K562 (cell line): ENCODE measurements around the gene FAR1. TPM values are rescaled to one million over a fixed set of nuclear protein-coding genes. Genes with fewer than 3 reads are reported as not detected.
A peak's percentile ranks its signal among the peaks of the same experiment; 100 is the strongest.

Experiments
- ATAC-seq: fragments of 200-7000 bp; cut with Tn5 transposase; 3 replicates; pipeline ENCODE4 v1.9.1; 2020; ENCODE audit warnings: moderate library complexity
- BruUV-seq: library from RNA; stranded (reverse); fragments of 400-500 nt; replicated peaks from 2 replicates; lab custom pipeline; 2021; lab: Mats Ljungman, UMichigan
- CTCF ChIA-PET: fragments of 300-600 bp; formaldehyde crosslinking; extraction: SDS; loops from one replicate; lab custom pipeline; 2021; ENCODE audit warnings: low intra/inter-chr PET ratio; lab: Yijun Ruan, JAX
- POLR2A ChIA-PET: fragments of 300-600, 350-650 bp; sonication (Branson Sonifier 250); formaldehyde crosslinking; extraction: SDS; loops from one replicate; lab custom pipeline; 2021; ENCODE audit warnings: antibody characterized with exemption, inconsistent platforms; lab: Yijun Ruan, JAX
- DNase-seq, 4 experiments: peaks; one replicate each; pipeline versions ENCODE4 v3.0.0 to v3.0.0-alpha.2; 2011 to 2018; ENCODE audit warnings: low spot score in 3 of 4, mixed read lengths in 3 of 4; ENCODE audit errors: extremely low read depth in 1 of 4
- FAIRE-seq: peaks from 2 replicates; lab custom pipeline; 2011; peaks lifted over from hg19 to GRCh38; lab: Jason Lieb, UNC
- H2AFZ ChIP-seq: 2 replicates; pipeline ENCODE4 v1.6.0; 2011; ENCODE audit warnings: low read depth, low read length, control low read depth, inconsistent platforms
- H3K27ac ChIP-seq: fragments of 200-600 bp; 3 replicates; pipeline ENCODE4 v1.8.0; 2011; ENCODE audit warnings: low read depth, mild to moderate bottlenecking, control low read depth, inconsistent platforms, low read length, moderate library complexity, mixed read lengths; ENCODE audit errors: extremely low read depth
- H3K27me3 ChIP-seq, 2 experiments: fragments of 300-600 bp in 1 of 2; 2 replicates in 1 of 2; 3 replicates in 1 of 2; pipeline versions ENCODE4 v1.6.0 to v1.8.0; 2011; ENCODE audit warnings: inconsistent platforms in 2 of 2, low read length in 2 of 2, mild to moderate bottlenecking in 1 of 2, mixed read lengths in 1 of 2, moderate library complexity in 1 of 2; ENCODE audit not compliant: control insufficient read depth in 2 of 2, insufficient read depth in 2 of 2
- H3K36me3 ChIP-seq: fragments of 300-600 bp; 3 replicates; pipeline ENCODE4 v1.8.0; 2011; ENCODE audit warnings: mild to moderate bottlenecking, low read length, inconsistent platforms; ENCODE audit not compliant: control insufficient read depth, insufficient read depth
- H3K4me1 ChIP-seq, 2 experiments: fragments of 200-600 bp in 1 of 2; replicated peaks in 1 of 2; 2 replicates in 1 of 2; 3 replicates in 1 of 2; pipeline versions ENCODE4 v1.5.1 to v1.8.0; 2011; ENCODE audit warnings: inconsistent platforms in 2 of 2, low read length in 2 of 2, mild to moderate bottlenecking in 1 of 2, mixed read lengths in 1 of 2, moderate library complexity in 1 of 2; ENCODE audit not compliant: control insufficient read depth in 2 of 2, insufficient read depth in 2 of 2
- H3K4me2 ChIP-seq: 2 replicates; pipeline ENCODE4 v1.6.1; 2011; ENCODE audit warnings: low read length, control low read depth, inconsistent platforms, mixed read lengths; ENCODE audit not compliant: insufficient read depth
- H3K4me3 ChIP-seq: fragments of 200-600 bp; sonication (generic), shearing (Covaris generic); 2 replicates; pipeline ENCODE4 v1.5.1; 2016; ENCODE audit warnings: control low read depth, inconsistent platforms
- H3K79me2 ChIP-seq: fragments of 200-600 bp; 3 replicates; pipeline ENCODE4 v1.8.0; 2011; ENCODE audit warnings: low read length, inconsistent platforms; ENCODE audit not compliant: control insufficient read depth, insufficient read depth
- H3K9ac ChIP-seq, 2 experiments: 2 replicates each; pipeline versions ENCODE4 v1.6.0 to v1.6.1; 2011; ENCODE audit warnings: low read depth in 2 of 2, low read length in 2 of 2, control low read depth in 1 of 2, inconsistent platforms in 1 of 2, mild to moderate bottlenecking in 1 of 2, mixed read lengths in 1 of 2; ENCODE audit not compliant: insufficient read depth in 1 of 2
- H3K9me1 ChIP-seq: one replicate; pipeline ENCODE4 v1.6.0; 2011; ENCODE audit warnings: inconsistent platforms, mild to moderate bottlenecking, low read length, moderate library complexity; ENCODE audit not compliant: control insufficient read depth, insufficient read depth
- H3K9me3 ChIP-seq: replicated peaks from 2 replicates; pipeline ENCODE4 v1.5.1; 2011; ENCODE audit warnings: low read depth, low read length, inconsistent platforms; ENCODE audit not compliant: control insufficient read depth, insufficient read depth
- H4K20me1 ChIP-seq: replicated peaks from 2 replicates; pipeline ENCODE4 v1.6.1; 2011; ENCODE audit warnings: low read length, inconsistent platforms, mixed read lengths; ENCODE audit not compliant: control insufficient read depth, insufficient read depth
- FOSL1 ChIP-seq: fragments of 200-800 bp; sonication (Bioruptor generic); conservative IDR thresholded peaks from 2 replicates; pipeline ENCODE4 v1.6.1; 2016; ENCODE audit warnings: missing genetic modification characterization, missing compliant biosample characterization
- GTF2F1 ChIP-seq: IDR thresholded peaks from 2 replicates; pipeline ENCODE4 v1.6.1; 2011; ENCODE audit warnings: low read depth, low read length, improper control_type of control experiment
- JUND ChIP-seq, 2 experiments: IDR thresholded peaks; 2 replicates in 1 of 2; 3 replicates in 1 of 2; pipeline ENCODE4 v1.6.1; 2011; ENCODE audit warnings: borderline replicate concordance in 2 of 2, low read depth in 2 of 2, low read length in 2 of 2, improper control_type of control experiment in 1 of 2, missing biosample characterization in 1 of 2, missing genetic modification characterization in 1 of 2, missing genetic modification reagents in 1 of 2
- ZBTB33 ChIP-seq: sonication (generic); formaldehyde crosslinking; IDR thresholded peaks from 2 replicates; pipeline ENCODE4 v1.8.1; 2023; ENCODE audit warnings: mild to moderate bottlenecking, missing genetic modification reagents
- WGBS: fragments of 100-300 bp; shearing (Covaris generic); methylation state at CpG from one replicate; pipeline ENCODE4 v1.1.6; 2016; ENCODE audit warnings: low coverage, mixed read lengths; ENCODE audit not compliant: insufficient coverage; ENCODE audit errors: missing lambda C conversion rate; 5-methylcytosine and 5-hydroxymethylcytosine counted together
- in situ Hi-C: fragments of 300-500 bp; cut with MboI; formaldehyde crosslinking; loops from 4 replicates; pipeline ENCODE4 v1.15.0; 2018; ENCODE audit warnings: inconsistent platforms, mixed read lengths
- intact Hi-C: fragments of 100-400 bp; cut with micrococcal nuclease; formaldehyde crosslinking; loops from 2 replicates; pipeline ENCODE4 v1.14.2; 2022
- polyA plus RNA-seq, 8 experiments: library from polyadenylated mRNA; depleted of rRNA in 4 of 8; stranded (reverse) in 5 of 8; unstranded in 3 of 8; fragments of >200 nt; fragmentation: Nextera tagmentation in 2 of 8; fragmentation: Illumina TruSeq in 1 of 8; extraction: Ambion mirVana in 2 of 8; extraction: Trizol in 1 of 8; gene quantifications; 2 replicates each; pipeline versions ENCODE4 v1.2.1 to v1.2.3, GENCODE V29; 2011 to 2014; ENCODE audit warnings: inconsistent platforms in 1 of 8, missing spikeins in 1 of 8
- total RNA-seq, 7 experiments: library from RNA; depleted of rRNA in 6 of 7; stranded (reverse); fragments of >200 nt in 6 of 7; fragmentation: Illumina TruSeq in 2 of 7; extraction: Trizol in 2 of 7; gene quantifications; 2 replicates each; pipeline versions ENCODE4 v1.2.1 to v1.2.3, GENCODE V29; 2011 to 2021; ENCODE audit warnings: low replicate concordance in 1 of 7

Gene FAR1
- total and polyA plus RNA-seq, 9 of the 15 experiments (the other 6 are each of a cell fraction or from before 2014, with no cell fraction given) = 17.7 to 88.2 (median 52.6) TPM

GRCh38 chr11:13685461-13686108, 17.1 kb downstream of the FAR1 start:
- in situ Hi-C loops = no loop called here
- H4K20me1 ChIP-seq = peaks cover 11% of the 10 kb centered on the region; the same call in 1 of the 2 replicates

More at GRCh38 chr11:13685461-13686108, 17.1 kb downstream of the FAR1 start:
- Histone ChIP-seq H3K4me1 (peaks cover 0 to 7% of the 10 kb centered on the region in 2 experiments; a peak in 3 of 5 replicates), H3K4me3 (no peak overlapping the region), H3K9ac (no peak overlapping the region), H3K27me3 (no peaks in the 10 kb centered on the region), H2AFZ (no peak overlapping the region), H3K36me3 (no peaks in the 10 kb centered on the region), H3K27ac (peak overlapping the region; percentile 27; the same call in 1 of the 3 replicates), H3K79me2 (peaks cover 92% of the 10 kb centered on the region), H3K9me1 (no peaks in the 10 kb centered on the region), H3K4me2 (no peak overlapping the region), H3K9me3 (no peaks in the 10 kb centered on the region)
- no TSS peak for BruUV-seq
- intact Hi-C loops = no loop called here
- no peak for FAIRE-seq
- peak; percentile 71 for ATAC-seq
- DNase-seq = peak in 1 of 4 experiments; percentile 11
- ChIA-PET POLR2A (interaction anchor here (3.9 kb wide), 1 partner anchor 14 kb away, joined by 13 read pairs; no protein-coding TSS in a partner anchor), CTCF (no interaction called here)
- 46% methylated on average over 5 of the region's 5 CpGs for WGBS
- TF ChIP-seq ZBTB33 = 0 out of 2 replicates have a peak, but pooled peaks have one; percentile 33
- TF ChIP-seq FOSL1 (tag) = 0 out of 2 replicates have a peak, but pooled peaks have one; percentile 28
- no peak for TF ChIP-seq GTF2F1
- TF ChIP-seq JUND (IDR thresholded peaks at IDR 0.05; ENCODE audit: borderline replicate concordance, low read depth, low read length) = 0 out of 2 replicates have a peak, but pooled peaks have one; percentile 12
- TF ChIP-seq JUND (tag; IDR thresholded peaks at IDR 0.05; ENCODE audit: borderline replicate concordance, low read depth, low read length) = no peak
